ENCODE results near the gene PIP4K2A.

Gene PIP4K2A

DNA sequence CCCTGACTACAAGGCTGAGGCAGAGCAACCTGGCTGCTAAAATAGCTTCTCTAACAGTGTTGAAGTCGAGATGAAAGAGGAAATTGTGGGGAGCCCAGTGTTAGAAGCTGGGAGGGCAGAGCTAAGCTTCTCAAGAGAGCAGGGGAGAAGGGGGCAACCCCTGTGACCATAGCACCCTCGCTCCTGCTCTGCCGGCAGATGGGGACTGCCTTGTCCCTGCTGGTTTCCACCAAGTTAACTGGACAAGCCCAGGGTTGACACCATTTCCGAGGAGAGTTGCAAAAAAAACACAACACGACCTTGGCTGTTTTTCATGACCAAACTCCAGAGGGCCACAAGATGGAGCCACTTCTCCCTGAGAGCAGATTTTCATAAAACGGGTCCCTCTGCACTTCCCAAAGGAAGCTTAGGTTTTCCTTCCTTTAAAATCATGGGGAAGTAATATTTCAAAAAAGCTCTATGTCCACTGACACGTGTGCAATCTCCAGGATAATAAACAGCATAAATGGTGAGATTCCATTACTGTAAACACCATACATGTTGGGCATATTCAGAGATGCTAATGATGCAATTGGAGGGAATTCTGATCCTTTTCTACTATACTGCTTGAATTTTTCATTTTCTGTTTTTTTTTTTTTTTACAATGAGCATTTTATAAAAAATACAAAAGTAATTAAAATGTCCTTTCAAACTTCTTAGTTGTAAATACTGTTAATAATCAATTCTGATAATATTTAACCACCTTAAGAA is 140.4 kb downstream of the PIP4K2A start:
- TF ChIP-seq, protein P1, sequence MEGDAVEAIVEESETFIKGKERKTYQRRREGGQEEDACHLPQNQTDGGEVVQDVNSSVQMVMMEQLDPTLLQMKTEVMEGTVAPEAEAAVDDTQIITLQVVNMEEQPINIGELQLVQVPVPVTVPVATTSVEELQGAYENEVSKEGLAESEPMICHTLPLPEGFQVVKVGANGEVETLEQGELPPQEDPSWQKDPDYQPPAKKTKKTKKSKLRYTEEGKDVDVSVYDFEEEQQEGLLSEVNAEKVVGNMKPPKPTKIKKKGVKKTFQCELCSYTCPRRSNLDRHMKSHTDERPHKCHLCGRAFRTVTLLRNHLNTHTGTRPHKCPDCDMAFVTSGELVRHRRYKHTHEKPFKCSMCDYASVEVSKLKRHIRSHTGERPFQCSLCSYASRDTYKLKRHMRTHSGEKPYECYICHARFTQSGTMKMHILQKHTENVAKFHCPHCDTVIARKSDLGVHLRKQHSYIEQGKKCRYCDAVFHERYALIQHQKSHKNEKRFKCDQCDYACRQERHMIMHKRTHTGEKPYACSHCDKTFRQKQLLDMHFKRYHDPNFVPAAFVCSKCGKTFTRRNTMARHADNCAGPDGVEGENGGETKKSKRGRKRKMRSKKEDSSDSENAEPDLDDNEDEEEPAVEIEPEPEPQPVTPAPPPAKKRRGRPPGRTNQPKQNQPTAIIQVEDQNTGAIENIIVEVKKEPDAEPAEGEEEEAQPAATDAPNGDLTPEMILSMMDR (IDR thresholded peaks at IDR 0.05; ENCODE audit: low read depth, low read length, missing control alignments), result peak; percentile 62
- H3K4me3 ChIP-seq (ENCODE audit: low read depth, low read length), result no peak overlapping the region
- no peak for DNase-seq (ENCODE audit: low read depth)

DNA sequence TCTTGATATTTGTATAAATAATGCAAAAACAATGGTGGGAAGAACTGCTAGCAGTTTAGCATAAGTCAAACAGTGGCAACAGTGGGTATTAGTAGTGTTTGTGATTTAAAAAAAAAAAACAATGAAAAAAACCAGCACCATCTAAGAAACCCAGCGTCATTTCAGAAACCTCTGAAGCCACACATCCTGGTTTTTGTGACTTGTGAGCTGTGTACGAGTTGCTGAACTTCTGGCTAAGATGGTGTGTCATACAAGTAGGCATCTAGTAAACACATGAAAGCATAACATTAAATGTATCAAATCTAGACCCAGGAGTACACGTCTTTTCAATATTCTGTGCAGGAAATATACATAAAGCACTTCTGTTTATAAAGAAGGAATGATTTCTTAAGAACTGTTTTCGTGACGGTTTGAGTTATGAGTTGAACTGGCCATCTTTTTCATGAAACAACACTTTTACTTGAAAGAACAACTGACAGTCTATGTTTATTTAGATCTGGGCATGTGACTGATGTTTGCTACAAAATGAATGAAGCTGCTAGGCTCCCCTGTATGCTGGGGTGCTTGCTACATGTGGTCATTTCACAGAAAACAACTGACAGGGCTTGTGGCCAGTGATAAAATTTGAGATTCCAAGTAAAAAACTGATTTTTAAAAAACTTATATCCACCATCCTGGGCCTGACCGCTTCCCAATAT is 143.5 kb downstream of the PIP4K2A start:
- no peak for DNase-seq (ENCODE audit: low read depth)
- H3K4me3 ChIP-seq (ENCODE audit: low read depth, low read length), result no peak overlapping the region
- TF ChIP-seq, protein P1 (IDR thresholded peaks at IDR 0.05; ENCODE audit: low read depth, low read length, missing control alignments), result no peak

DNA sequence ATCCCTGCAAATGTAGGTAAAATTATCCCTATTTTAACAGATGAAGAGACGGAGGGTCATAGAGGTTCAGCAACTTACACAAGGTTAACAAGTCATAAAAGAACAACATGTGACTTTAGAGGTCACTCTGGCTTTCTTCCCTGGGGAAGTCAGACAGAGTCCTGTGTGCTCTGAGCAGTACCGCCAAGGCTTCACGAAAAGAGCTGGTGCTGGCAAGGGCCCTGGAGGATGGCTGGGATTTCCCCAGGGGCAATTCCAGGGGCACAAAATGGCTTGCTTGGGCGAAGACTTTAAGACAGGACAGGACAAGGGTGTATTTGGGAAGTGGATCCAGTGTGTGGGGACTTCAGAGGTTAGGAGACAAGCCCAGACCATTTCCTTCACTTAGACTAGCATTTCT is 144.1 kb downstream of the PIP4K2A start:
- DNase-seq (ENCODE audit: low read depth), result no peak
- TF ChIP-seq, protein P1 (IDR thresholded peaks at IDR 0.05; ENCODE audit: low read depth, low read length, missing control alignments), result no peak
- no peak overlapping the region for H3K4me3 ChIP-seq (ENCODE audit: low read depth, low read length)

DNA sequence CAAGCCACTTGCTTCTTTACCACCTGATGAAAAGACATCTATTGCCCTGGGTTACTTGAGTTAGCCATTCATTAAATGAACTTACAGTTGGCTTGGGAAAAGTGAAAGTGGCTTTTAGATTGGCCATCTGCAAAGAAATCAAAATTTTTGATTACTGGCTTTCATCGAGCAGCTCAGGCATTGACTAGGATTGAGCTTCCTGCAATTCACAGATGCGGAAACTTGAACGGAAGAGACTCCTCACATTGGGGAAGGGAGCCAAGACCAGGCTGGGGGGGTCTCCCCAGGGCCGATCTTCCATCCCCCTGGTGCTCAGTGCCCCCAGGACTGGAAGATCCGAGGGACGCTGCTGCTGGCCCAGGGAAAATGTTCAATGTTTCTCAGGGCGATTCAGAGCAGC is 145.4 kb downstream of the PIP4K2A start:
- no peak overlapping the region for H3K4me3 ChIP-seq (ENCODE audit: low read depth, low read length)
- TF ChIP-seq, protein P1 (IDR thresholded peaks at IDR 0.05; ENCODE audit: low read depth, low read length, missing control alignments), result no peak
- DNase-seq (ENCODE audit: low read depth), result no peak

DNA sequence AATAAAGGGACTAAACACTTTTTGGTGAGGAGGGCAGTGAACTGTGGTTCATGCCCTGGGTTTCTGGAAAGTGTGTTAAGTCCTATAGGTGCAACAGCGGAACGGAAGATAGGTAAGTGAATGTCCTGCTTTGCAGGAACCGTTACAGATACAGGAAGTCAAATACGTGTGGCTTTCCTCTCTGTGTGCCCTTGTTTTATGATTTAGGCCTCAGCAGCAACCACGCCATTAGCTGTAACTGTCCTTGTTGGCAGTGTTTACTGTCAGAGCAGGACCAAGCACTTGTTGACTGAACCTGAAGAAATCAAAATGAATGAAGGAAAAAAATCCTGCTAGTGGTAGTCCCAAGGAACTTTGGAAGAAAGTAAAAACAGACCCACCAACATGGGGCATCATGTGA is 150.3 kb downstream of the PIP4K2A start:
- no peak overlapping the region for H3K4me3 ChIP-seq (ENCODE audit: low read depth, low read length)
- no peak for DNase-seq (ENCODE audit: low read depth)
- TF ChIP-seq, protein P1 (IDR thresholded peaks at IDR 0.05; ENCODE audit: low read depth, low read length, missing control alignments), result no peak

DNA sequence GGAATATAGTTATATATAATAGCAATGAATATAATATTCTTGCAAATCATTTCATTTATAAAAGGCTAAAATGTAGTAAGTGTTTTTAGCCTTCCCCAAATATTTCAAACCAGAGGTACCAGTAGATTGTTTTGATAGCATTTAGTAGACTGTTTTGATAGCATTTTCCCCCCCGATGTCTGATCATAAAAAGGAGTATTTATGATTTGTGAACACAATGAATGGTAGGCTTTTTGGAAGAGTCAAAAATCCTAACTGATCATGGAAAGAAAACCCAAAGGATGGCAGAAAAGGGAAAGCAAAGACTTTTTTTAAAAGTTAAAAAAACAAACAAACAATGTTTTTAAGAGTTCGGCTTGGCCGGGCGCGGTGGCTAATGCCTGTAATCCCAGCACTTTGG is 152.5 kb downstream of the PIP4K2A start:
- no peak for DNase-seq (ENCODE audit: low read depth)
- H3K4me3 ChIP-seq (ENCODE audit: low read depth, low read length), result no peak overlapping the region
- TF ChIP-seq, protein P1 (IDR thresholded peaks at IDR 0.05; ENCODE audit: low read depth, low read length, missing control alignments), result no peak

DNA sequence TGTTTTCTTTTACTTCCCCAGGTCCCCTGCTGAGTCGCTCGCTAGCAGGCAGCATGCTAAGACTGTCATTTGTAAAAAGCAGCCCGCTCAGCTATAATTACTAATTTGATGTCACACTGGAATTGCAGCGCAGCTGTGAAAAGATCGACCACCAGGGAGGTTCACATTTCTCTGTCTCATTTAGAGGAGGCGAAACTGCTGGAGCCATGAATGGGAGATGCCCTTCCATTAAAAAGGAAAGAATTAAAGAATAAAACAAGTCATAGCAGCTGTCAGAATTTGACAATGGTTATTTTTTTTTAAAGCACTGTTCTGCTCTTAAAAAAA is 153.5 kb downstream of the PIP4K2A start:
- no peak for DNase-seq (ENCODE audit: low read depth)
- TF ChIP-seq, protein P1 (IDR thresholded peaks at IDR 0.05; ENCODE audit: low read depth, low read length, missing control alignments), result no peak
- no peak overlapping the region for H3K4me3 ChIP-seq (ENCODE audit: low read depth, low read length)

Measured in GM12864 (cell line).